Colonic mucosa (tissue), 4 donors: ENCODE measurements around the gene RNF144A. TPM values are rescaled to one million over a fixed set of nuclear protein-coding genes. Genes with fewer than 3 reads are reported as not detected.
"Not testable (repeated sequence)": the region's sequence is repeated elsewhere in the genome, so short reads cannot be mapped to it uniquely, and the experiment has no call there.

ENCODE experiments used
- DNase-seq: peaks from one replicate; pipeline ENCODE4 v3.0.0-alpha.2; 2020
- H3K27ac ChIP-seq: fragments of 200-600 bp; one replicate; pipeline ENCODE4 v1.8.0; 2021
- H3K27me3 ChIP-seq: fragments of 200-600 bp; one replicate; pipeline ENCODE4 v1.8.0; 2021
- H3K36me3 ChIP-seq: fragments of 200-600 bp; one replicate; pipeline ENCODE4 v1.8.0; 2021
- H3K4me1 ChIP-seq: fragments of 200-600 bp; one replicate; pipeline ENCODE4 v1.8.0; 2021; ENCODE audit warnings: mild to moderate bottlenecking
- H3K4me3 ChIP-seq: fragments of 200-600 bp; one replicate; pipeline ENCODE4 v1.8.0; 2021
- H3K9ac ChIP-seq, 2 donors: one replicate each; pipeline ENCODE4 v1.7.0; 2013; ENCODE audit warnings: control low read depth in 2 of 2, low read depth in 2 of 2, low read length in 2 of 2
- H3K9me3 ChIP-seq: fragments of 200-600 bp; one replicate; pipeline ENCODE4 v1.8.0; 2021
- CTCF ChIP-seq: fragments of 200-600 bp; IDR thresholded peaks from one replicate; pipeline ENCODE4 v1.8.0; 2022; ENCODE audit warnings: antibody characterized with exemption, mild to moderate bottlenecking
- intact Hi-C: fragments of 100-400 bp; cut with DNase I; formaldehyde crosslinking; loops from one replicate; pipeline ENCODE4 v1.14.1; 2022
- total RNA-seq, 2 donors: library from RNA; stranded (reverse); fragmentation: NEBNext Ultra II Directional in 1 of 2; extraction: Animal tissue kit (Norgen Biotek cat#: 25700) in 1 of 2; gene quantifications; one replicate each; pipeline ENCODE4 v1.2.1, GENCODE V29; 2021
- donor health status: healthy.
- donor health status: DM: no; HTN: no; CAD: no.
- donor health status: DM: no; HTN: no; CAD: no.

Gene RNF144A
- total RNA-seq, 2 donors from 2014 or later = 13.9 to 22.6 TPM

GRCh38 chr2:6999211-6999877 is 82.1 kb downstream of the RNF144A start:
- no peaks in the 10 kb centered on the region for H3K9me3 ChIP-seq
- H3K9ac ChIP-seq = no peak overlapping the region
- H3K36me3 ChIP-seq = no peaks in the 10 kb centered on the region
- H3K27ac ChIP-seq = no peak overlapping the region
- H3K4me1 ChIP-seq = no peaks in the 10 kb centered on the region
- H3K4me3 ChIP-seq = no peak overlapping the region
- no peaks in the 10 kb centered on the region for H3K27me3 ChIP-seq
- no peak for DNase-seq
- TF ChIP-seq CTCF = no peak
- intact Hi-C loops = no loop called here

- H3K4me1 ChIP-seq, H3K4me3 ChIP-seq, DNase-seq, H3K9ac ChIP-seq, H3K9me3 ChIP-seq, H3K36me3 ChIP-seq, intact Hi-C loops, H3K27ac ChIP-seq, H3K27me3 ChIP-seq: not testable (repeated sequence)
These were observed 84.2 kb downstream of the RNF144A start for GRCh38 chr2:7001395-7001794.

GRCh38 chr2:7003895-7004294 is 86.7 kb downstream of the RNF144A start:
- no peaks in the 10 kb centered on the region for H3K27me3 ChIP-seq
- no peak overlapping the region for H3K27ac ChIP-seq
- no peak overlapping the region for H3K4me3 ChIP-seq
- TF ChIP-seq CTCF = no peak
- no peak for DNase-seq
- no peaks in the 10 kb centered on the region for H3K9me3 ChIP-seq
- H3K4me1 ChIP-seq = no peaks in the 10 kb centered on the region
- no peaks in the 10 kb centered on the region for H3K36me3 ChIP-seq
- intact Hi-C loops = no loop called here
- no peak overlapping the region for H3K9ac ChIP-seq

GRCh38 chr2:7004636-7005035 is 87.4 kb downstream of the RNF144A start:
- no peaks in the 10 kb centered on the region for H3K27me3 ChIP-seq

GRCh38 chr2:7007488-7007845 is 90.3 kb downstream of the RNF144A start:
- TF ChIP-seq CTCF = no peak
- H3K9me3 ChIP-seq = no peaks in the 10 kb centered on the region
- H3K4me1 ChIP-seq = no peaks in the 10 kb centered on the region
- H3K4me3 ChIP-seq = no peak overlapping the region
- no peaks in the 10 kb centered on the region for H3K36me3 ChIP-seq
- no peaks in the 10 kb centered on the region for H3K27me3 ChIP-seq
- no peak for DNase-seq
- intact Hi-C loops = no loop called here
- H3K27ac ChIP-seq = no peak overlapping the region
- no peak overlapping the region for H3K9ac ChIP-seq

More at GRCh38 chr2:7004636-7005035, 87.4 kb downstream of the RNF144A start:
- H3K9ac ChIP-seq = no peak overlapping the region
- H3K36me3 ChIP-seq = no peaks in the 10 kb centered on the region
- H3K27ac ChIP-seq = no peak overlapping the region
- TF ChIP-seq CTCF = no peak
- no peaks in the 10 kb centered on the region for H3K4me1 ChIP-seq
- intact Hi-C loops = no loop called here
- DNase-seq = no peak
- no peak overlapping the region for H3K4me3 ChIP-seq
- no peaks in the 10 kb centered on the region for H3K9me3 ChIP-seq

- intact Hi-C loops = no loop called here
- Histone ChIP-seq H3K27me3 (no peaks in the 10 kb centered on the region), H3K9ac (peak overlapping the region in 1 of 2 donors; percentile 8), H3K9me3 (no peaks in the 10 kb centered on the region), H3K27ac (no peak overlapping the region), H3K4me3 (no peak overlapping the region), H3K4me1 (no peaks in the 10 kb centered on the region), H3K36me3 (no peaks in the 10 kb centered on the region)
- no peak for TF ChIP-seq CTCF
- DNase-seq = peak; percentile 62
These were observed 90.9 kb downstream of the RNF144A start for GRCh38 chr2:7007846-7008741.
